IPS DF 19.7 (cell line): ENCODE results near the gene DDX10.

ENCODE experiments used
- DNase-seq: peaks from one replicate; pipeline ENCODE4 v3.0.0-alpha.2; 2013; ENCODE audit warnings: low read depth, low spot score

DDX10 gene

GRCh38 chr11:108906329-108906728 lies 241.5 kb downstream of the DDX10 start:
- no peak for DNase-seq

- no peak for DNase-seq
Measured at GRCh38 chr11:108906826-108907225, 242.0 kb downstream of the DDX10 start.

- no peak for DNase-seq
Measured at GRCh38 chr11:108909041-108909440, 244.2 kb downstream of the DDX10 start.

- no peak for DNase-seq
Measured at GRCh38 chr11:108909921-108910320, 245.1 kb downstream of the DDX10 start.

- no peak for DNase-seq
Measured at GRCh38 chr11:108912581-108912980, 247.7 kb downstream of the DDX10 start.

GRCh38 chr11:108913204-108913603 lies 248.3 kb downstream of the DDX10 start:
- DNase-seq: no peak

- no peak for DNase-seq
Measured at GRCh38 chr11:108914211-108914610, 249.3 kb downstream of the DDX10 start.

GRCh38 chr11:108914981-108915380 lies 250.1 kb downstream of the DDX10 start:
- DNase-seq: no peak

- DNase-seq: no peak
Measured at GRCh38 chr11:108915666-108916065, 250.8 kb downstream of the DDX10 start.

GRCh38 chr11:108916290-108916689 lies 251.4 kb downstream of the DDX10 start:
- no peak for DNase-seq

- no peak for DNase-seq
Measured at GRCh38 chr11:108916935-108917334, 252.1 kb downstream of the DDX10 start.

- DNase-seq: no peak
Measured at GRCh38 chr11:108921211-108921610, 256.3 kb downstream of the DDX10 start.

- DNase-seq: no peak
Measured at GRCh38 chr11:108922241-108922640, 257.4 kb downstream of the DDX10 start.

GRCh38 chr11:108923413-108923812 lies 258.5 kb downstream of the DDX10 start:
- no peak for DNase-seq

GRCh38 chr11:108926171-108926840 lies 261.4 kb downstream of the DDX10 start:
- no peak for DNase-seq

GRCh38 chr11:108926841-108927577 lies 262.1 kb downstream of the DDX10 start:
- no peak for DNase-seq

- no peak for DNase-seq
Measured at GRCh38 chr11:108927791-108928545, 263.1 kb downstream of the DDX10 start.

- no peak for DNase-seq
Measured at GRCh38 chr11:108929241-108929640, 264.4 kb downstream of the DDX10 start.

GRCh38 chr11:108931168-108931567 lies 266.3 kb downstream of the DDX10 start:
- no peak for DNase-seq

- DNase-seq: no peak
Measured at GRCh38 chr11:108933630-108934029, 268.8 kb downstream of the DDX10 start.

GRCh38 chr11:108934289-108934688 lies 269.4 kb downstream of the DDX10 start:
- no peak for DNase-seq

- no peak for DNase-seq
Measured at GRCh38 chr11:108934696-108935095, 269.8 kb downstream of the DDX10 start.

GRCh38 chr11:108937746-108938145 lies 272.9 kb downstream of the DDX10 start:
- no peak for DNase-seq
